AG20443 (cell line): ENCODE results near the gene BAHCC1.

Experiments used
- DNase-seq: peaks from one replicate; pipeline ENCODE4 v3.0.0; 2012; ENCODE audit warnings: low spot score, mixed read lengths

BAHCC1 gene

GRCh38 chr17:81367171-81367570 lies 28.1 kb upstream of the BAHCC1 start:
- no peak for DNase-seq

GRCh38 chr17:81368161-81369022 lies 26.9 kb upstream of the BAHCC1 start:
- no peak for DNase-seq

- DNase-seq: no peak
Observed at GRCh38 chr17:81370294-81370693, 25.0 kb upstream of the BAHCC1 start.

GRCh38 chr17:81371910-81372760 lies 23.1 kb upstream of the BAHCC1 start:
- DNase-seq: peak; percentile 75

GRCh38 chr17:81373536-81374160 lies 21.6 kb upstream of the BAHCC1 start:
- DNase-seq: no peak

GRCh38 chr17:81374890-81375289 lies 20.4 kb upstream of the BAHCC1 start:
- no peak for DNase-seq

- no peak for DNase-seq
Observed at GRCh38 chr17:81376946-81377714, 18.1 kb upstream of the BAHCC1 start.

GRCh38 chr17:81378941-81379511 lies 16.2 kb upstream of the BAHCC1 start:
- DNase-seq: no peak

GRCh38 chr17:81379523-81379942 lies 15.7 kb upstream of the BAHCC1 start:
- DNase-seq: no peak

- no peak for DNase-seq
Observed at GRCh38 chr17:81380131-81380530, 15.1 kb upstream of the BAHCC1 start.

GRCh38 chr17:81380666-81381518 lies 14.4 kb upstream of the BAHCC1 start:
- DNase-seq: no peak

- no peak for DNase-seq
Observed at GRCh38 chr17:81381632-81382577, 13.4 kb upstream of the BAHCC1 start.

- no peak for DNase-seq
Observed at GRCh38 chr17:81382851-81383250, 12.4 kb upstream of the BAHCC1 start.

- no peak for DNase-seq
Observed at GRCh38 chr17:81383504-81384421, 11.5 kb upstream of the BAHCC1 start.

- no peak for DNase-seq
Observed at GRCh38 chr17:81384929-81385319, 10.3 kb upstream of the BAHCC1 start.

GRCh38 chr17:81385320-81386111 lies 9.7 kb upstream of the BAHCC1 start:
- no peak for DNase-seq

- DNase-seq: no peak
Observed at GRCh38 chr17:81386141-81386645, 9.1 kb upstream of the BAHCC1 start.
